CD14-positive monocyte (primary cell): ENCODE data around the gene GALNT1. TPM values are rescaled to one million over a fixed set of nuclear protein-coding genes. Genes with fewer than 3 reads are reported as not detected.

Experiments
- DNase-seq, 3 donors: peaks; one replicate each; pipeline ENCODE4 v3.0.0-alpha.2; 2011 to 2022
- H2AFZ ChIP-seq: 2 replicates; pipeline ENCODE4 v1.6.0; 2012; ENCODE audit warnings: mild to moderate bottlenecking, low read depth, low read length, inconsistent platforms; ENCODE audit not compliant: insufficient read depth, poor library complexity, severe bottlenecking
- H3K27ac ChIP-seq, 2 donors: 1 replicate in 1 of 2; 2 replicates in 1 of 2; pipeline ENCODE4 v1.5.1; 2012 to 2013; ENCODE audit warnings: low read length in 2 of 2, control low read depth in 1 of 2, inconsistent platforms in 1 of 2, low read depth in 1 of 2, mild to moderate bottlenecking in 1 of 2
- H3K27me3 ChIP-seq, 2 donors: one replicate each; pipeline versions ENCODE4 v1.6.0 to v1.6.1; 2011 to 2013; ENCODE audit warnings: low read length in 2 of 2; ENCODE audit not compliant: control insufficient read depth in 2 of 2, insufficient read depth in 2 of 2
- H3K36me3 ChIP-seq, 2 donors: replicated peaks in 1 of 2; 1 replicate in 1 of 2; 2 replicates in 1 of 2; pipeline versions ENCODE4 v1.5.1 to v1.6.1; 2012 to 2013; ENCODE audit warnings: low read length in 2 of 2, control low read depth in 1 of 2, inconsistent platforms in 1 of 2, mild to moderate bottlenecking in 1 of 2; ENCODE audit not compliant: insufficient read depth in 2 of 2, control insufficient read depth in 1 of 2
- H3K4me1 ChIP-seq, 2 donors: 1 replicate in 1 of 2; 2 replicates in 1 of 2; pipeline versions ENCODE4 v1.5.1 to v1.6.1; 2012 to 2013; ENCODE audit warnings: low read length in 2 of 2, control low read depth in 1 of 2, inconsistent platforms in 1 of 2, mild to moderate bottlenecking in 1 of 2, moderate library complexity in 1 of 2; ENCODE audit not compliant: insufficient read depth in 2 of 2, control insufficient read depth in 1 of 2
- H3K4me2 ChIP-seq: replicated peaks from 2 replicates; pipeline ENCODE3; 2012; ENCODE audit warnings: low read length, moderate library complexity, mild to moderate bottlenecking; ENCODE audit not compliant: poor library complexity, severe bottlenecking; ENCODE audit errors: extremely low read depth
- H3K4me3 ChIP-seq, 3 experiments: fragments of 200-600 bp in 1 of 3; sonication (generic) in 1 of 3; replicated peaks in 1 of 3; 1 replicate in 2 of 3; 2 replicates in 1 of 3; pipeline ENCODE4 v1.5.1; 2011 to 2013; ENCODE audit warnings: low read length in 3 of 3, mild to moderate bottlenecking in 3 of 3, control low read depth in 2 of 3, low read depth in 2 of 3, inconsistent platforms in 1 of 3, moderate library complexity in 1 of 3
- H3K79me2 ChIP-seq: 2 replicates; pipeline ENCODE4 v1.6.0; 2012; ENCODE audit warnings: mild to moderate bottlenecking, control low read depth, inconsistent platforms, low read length, moderate library complexity; ENCODE audit not compliant: insufficient read depth
- H3K9ac ChIP-seq: 2 replicates; pipeline ENCODE4 v1.6.0; 2017; ENCODE audit warnings: low read length, mild to moderate bottlenecking; ENCODE audit not compliant: insufficient read depth, poor library complexity, severe bottlenecking
- H3K9me3 ChIP-seq, 2 donors: replicated peaks in 1 of 2; 1 replicate in 1 of 2; 2 replicates in 1 of 2; pipeline versions ENCODE4 v1.5.1 to v1.6.1; 2012 to 2013; ENCODE audit warnings: low read length in 2 of 2, control low read depth in 1 of 2; ENCODE audit not compliant: control insufficient read depth in 1 of 2, insufficient read depth in 1 of 2
- H4K20me1 ChIP-seq: 2 replicates; pipeline ENCODE4 v1.6.0; 2012; ENCODE audit warnings: mild to moderate bottlenecking, low read length, control low read depth, moderate library complexity; ENCODE audit not compliant: insufficient read depth
- H3K27ac Mint-ChIP-seq, 7 donors: one replicate each; pipeline ENCODE4 v1.8.0; 2020; ENCODE audit warnings: mild to moderate bottlenecking in 7 of 7, mixed read lengths in 7 of 7, moderate library complexity in 6 of 7, inconsistent platforms in 2 of 7
- H3K27me3 Mint-ChIP-seq, 3 donors: one replicate each; pipeline ENCODE4 v1.8.0; 2021 to 2022; ENCODE audit warnings: low read depth in 3 of 3, mild to moderate bottlenecking in 3 of 3, mixed read lengths in 3 of 3, moderate library complexity in 3 of 3, inconsistent platforms in 1 of 3
- H3K36me3 Mint-ChIP-seq, 2 donors: one replicate each; pipeline ENCODE4 v1.8.0; 2020; ENCODE audit warnings: mixed read lengths in 2 of 2, inconsistent platforms in 1 of 2, mild to moderate bottlenecking in 1 of 2
- H3K4me1 Mint-ChIP-seq: one replicate; pipeline ENCODE4 v1.8.0; 2020; ENCODE audit warnings: mild to moderate bottlenecking, mixed read lengths
- H3K4me3 Mint-ChIP-seq, 2 donors: one replicate each; pipeline ENCODE4 v1.8.0; 2020; ENCODE audit warnings: mild to moderate bottlenecking in 2 of 2, mixed read lengths in 2 of 2, moderate library complexity in 1 of 2
- H3K9me3 Mint-ChIP-seq, 7 donors: one replicate each; pipeline ENCODE4 v1.8.0; 2020 to 2022; ENCODE audit warnings: mixed read lengths in 7 of 7, mild to moderate bottlenecking in 6 of 7, moderate library complexity in 6 of 7, inconsistent platforms in 2 of 7
- CTCF ChIP-seq: fragments of 200-600 bp; IDR thresholded peaks from one replicate; pipeline ENCODE4 v1.8.0; 2022; ENCODE audit warnings: antibody characterized with exemption, mild to moderate bottlenecking
- WGBS: methylation state at CpG from one replicate; pipeline ENCODE4 v1.1.5; 2013; ENCODE audit warnings: missing lambda C conversion rate; ENCODE audit not compliant: insufficient coverage; 5-methylcytosine and 5-hydroxymethylcytosine counted together
- intact Hi-C, 2 donors: fragments of 100-400 bp; cut with micrococcal nuclease; formaldehyde crosslinking; loops; one replicate each; pipeline versions ENCODE4 v1.15.0 to v1.15.1; 2023
- polyA plus RNA-seq, 3 donors: library from polyadenylated mRNA; depleted of rRNA in 1 of 3; unstranded in 2 of 3; stranded (reverse) in 1 of 3; fragments of 300-500 nt in 2 of 3; fragments of >200 nt in 1 of 3; fragmentation: Illumina TruSeq in 2 of 3; gene quantifications; 1 replicate in 2 of 3; 2 replicates in 1 of 3; pipeline ENCODE4 v1.2.3, GENCODE V29; 2012 to 2021

GALNT1 gene
- polyA plus RNA-seq, 3 donors = 16.8 to 58.5 (median 22.9) TPM

DNA sequence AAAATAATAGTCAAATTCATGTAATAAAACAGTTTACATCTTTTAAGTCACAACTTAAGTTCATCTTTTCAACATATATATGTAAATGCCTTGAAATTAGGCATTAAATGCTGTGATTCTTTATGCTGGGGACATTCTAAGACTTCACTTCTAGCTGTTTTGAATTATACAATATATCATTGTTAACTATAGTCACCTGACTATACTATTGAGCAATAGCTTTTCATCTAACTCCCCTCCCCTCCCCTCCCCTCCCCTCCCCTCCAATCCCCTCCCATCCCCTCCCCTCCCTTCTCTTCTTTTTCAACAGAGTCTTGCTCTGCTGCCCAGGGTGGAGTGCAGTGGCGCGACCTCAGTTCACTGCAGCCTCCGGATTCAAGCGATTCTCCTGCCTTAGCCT is 16.2 kb downstream of the GALNT1 start:
- no peak overlapping the region for H2AFZ ChIP-seq
- H3K4me1 ChIP-seq = peaks cover 0 to under 1% of the 10 kb centered on the region in 2 donors
- Mint-ChIP-seq H3K27me3 (no peaks in the 10 kb centered on the region), H3K4me1 (peaks cover 14% of the 10 kb centered on the region), H3K9me3 (peaks cover 16 to 33% (median 25%) of the 10 kb centered on the region in 7 donors), H3K4me3 (no peak overlapping the region), H3K27ac (no peak overlapping the region), H3K36me3 (peaks cover 6 to 18% of the 10 kb centered on the region in 2 donors)
- no CpG with 5 or more reads among the region's 4 CpGs for WGBS
- no peak overlapping the region for H3K27ac ChIP-seq
- peaks cover 2 to 14% of the 10 kb centered on the region in 2 donors for H3K9me3 ChIP-seq
- no peak overlapping the region for H3K4me2 ChIP-seq
- H3K9ac ChIP-seq = no peak overlapping the region
- H3K79me2 ChIP-seq = peaks cover 84% of the 10 kb centered on the region
- intact Hi-C loops = no loop called here
- no peak overlapping the region for H3K4me3 ChIP-seq
- H4K20me1 ChIP-seq = peaks cover 62% of the 10 kb centered on the region
- TF ChIP-seq CTCF = no peak
- no peaks in the 10 kb centered on the region for H3K27me3 ChIP-seq
- H3K36me3 ChIP-seq = no peaks in the 10 kb centered on the region
- DNase-seq = no peak

- no peak for TF ChIP-seq CTCF
- H3K36me3 ChIP-seq = no peaks in the 10 kb centered on the region
- Mint-ChIP-seq H3K36me3 (peaks cover 8 to 29% of the 10 kb centered on the region in 2 donors), H3K9me3 (peaks cover 16 to 41% (median 27%) of the 10 kb centered on the region in 7 donors), H3K4me1 (peaks cover 32% of the 10 kb centered on the region), H3K27me3 (no peaks in the 10 kb centered on the region), H3K27ac (no peak overlapping the region), H3K4me3 (no peak overlapping the region)
- H3K9me3 ChIP-seq = peaks cover 6 to 19% of the 10 kb centered on the region in 2 donors
- no peak overlapping the region for H3K27ac ChIP-seq
- no peaks in the 10 kb centered on the region for H3K27me3 ChIP-seq
- intact Hi-C loops = no loop called here
- H3K4me1 ChIP-seq = peaks cover 9 to 17% of the 10 kb centered on the region in 2 donors
- no peak overlapping the region for H3K4me2 ChIP-seq
- no peak for DNase-seq
- H4K20me1 ChIP-seq = peaks cover 52% of the 10 kb centered on the region
- H3K4me3 ChIP-seq = no peak overlapping the region
- no CpG with 5 or more reads among the region's 4 CpGs for WGBS
- H3K9ac ChIP-seq = no peak overlapping the region
- peaks cover 91% of the 10 kb centered on the region for H3K79me2 ChIP-seq
- H2AFZ ChIP-seq = no peak overlapping the region
Observed at GRCh38 chr18:35602193-35602820, 20.8 kb downstream of the GALNT1 start.
